PFSK-1 (cell line): Measurements from ENCODE around the gene RHBDD2.

ENCODE experiments used
- REST ChIP-seq, 2 experiments: IDR thresholded peaks; 2 replicates each; pipeline versions ENCODE4 v1.6.1 to v1.8.0; 2011 to 2012; ENCODE audit warnings: low read depth in 2 of 2, low read length in 2 of 2, control low read depth in 1 of 2, inconsistent platforms in 1 of 2, mild to moderate bottlenecking in 1 of 2, moderate library complexity in 1 of 2; ENCODE audit not compliant: insufficient read depth in 1 of 2
- TAF1 ChIP-seq: IDR thresholded peaks from 2 replicates; pipeline ENCODE4 v1.6.1; 2012; ENCODE audit warnings: low read length, control low read depth, borderline replicate concordance; ENCODE audit not compliant: insufficient read depth

- TF ChIP-seq TAF1, result no peak
- TF ChIP-seq REST (IDR thresholded peaks at IDR 0.05; ENCODE audit: insufficient read depth in 1 of 2, low read depth in 2 of 2, low read length in 2 of 2), result no peak
These were observed 47.0 kb downstream of the RHBDD2 start for GRCh38 chr7:75925717-75926435.
